ENCODE measurements around the gene MAPT. TPM values are rescaled to one million over a fixed set of nuclear protein-coding genes. Genes with fewer than 3 reads are reported as not detected.
"Not testable (repeated sequence)": the region's sequence is repeated elsewhere in the genome, so short reads cannot be mapped to it uniquely, and the experiment has no call there.

Gene MAPT
- total RNA-seq, 1 experiment from 2014 or later: 0.18 TPM

DNA sequence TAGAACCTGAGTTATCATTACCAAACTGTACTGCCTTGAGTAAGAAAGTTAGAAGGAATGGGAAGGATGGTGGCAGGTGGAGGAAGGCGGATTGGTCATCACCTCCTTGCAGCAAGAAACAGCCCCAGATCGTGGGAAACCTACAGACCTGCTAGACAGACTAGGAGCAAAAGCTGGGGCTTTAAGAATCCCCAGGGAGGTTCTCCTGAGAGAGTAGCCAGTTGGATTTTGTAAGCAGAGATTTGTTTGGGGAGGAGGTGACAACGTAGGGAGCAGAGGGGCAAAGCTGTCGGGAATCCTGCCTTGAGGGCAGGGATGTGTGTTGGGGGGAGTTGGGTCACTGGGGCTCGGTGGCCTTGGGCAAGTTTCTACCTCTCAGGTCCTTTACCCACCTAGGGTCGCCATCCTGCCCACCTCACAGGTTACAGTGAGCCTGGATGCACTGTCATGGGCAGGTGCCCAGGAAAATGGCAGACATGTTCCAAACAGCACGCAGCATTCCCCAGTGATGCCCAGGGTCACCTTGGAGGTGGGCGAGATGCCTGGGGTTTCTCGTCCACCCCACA lies 55.5 kb downstream of the MAPT start:
- no peak for DNase-seq (ENCODE audit: low read depth)

DNA sequence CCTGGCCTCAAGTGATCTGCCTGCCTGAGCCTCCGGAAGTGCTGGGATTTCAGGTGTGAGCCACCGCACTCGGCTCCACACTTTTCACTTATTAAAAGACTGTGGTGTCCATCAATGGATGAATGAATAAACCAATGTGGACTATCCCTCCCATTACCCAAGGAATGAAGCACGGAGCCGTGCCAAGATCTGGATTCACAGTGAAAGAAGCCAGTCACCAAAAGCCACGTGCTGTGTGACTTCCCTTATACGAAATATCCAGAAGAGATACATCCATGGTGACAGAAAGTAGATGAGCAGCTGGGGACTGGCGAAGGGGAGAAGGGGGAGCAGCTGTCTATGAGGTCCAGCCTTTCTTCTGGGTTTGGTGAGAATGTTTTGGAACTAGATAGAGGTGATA lies 56.5 kb downstream of the MAPT start:
- DNase-seq (ENCODE audit: low read depth): no peak

DNA sequence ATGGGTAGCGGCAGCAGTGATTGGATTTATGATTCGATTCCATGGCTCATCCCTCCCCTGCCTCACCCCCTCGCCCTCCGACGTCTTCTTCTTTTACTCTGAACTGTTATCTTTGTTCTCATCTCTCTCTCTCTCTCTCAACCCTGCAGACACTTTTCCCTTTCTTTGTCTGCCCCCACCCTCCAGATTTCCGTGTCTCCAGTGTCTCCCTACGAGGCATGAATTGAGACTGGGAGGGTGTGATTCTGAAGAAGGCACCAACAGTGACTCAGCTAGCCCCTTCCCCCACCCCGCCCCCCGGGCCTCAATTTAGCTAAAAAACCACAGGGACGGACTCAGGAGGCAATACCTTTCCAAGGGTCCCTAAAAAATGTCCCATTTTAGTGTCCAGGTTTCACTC lies 57.0 kb downstream of the MAPT start:
- DNase-seq (ENCODE audit: low read depth): no peak

DNA sequence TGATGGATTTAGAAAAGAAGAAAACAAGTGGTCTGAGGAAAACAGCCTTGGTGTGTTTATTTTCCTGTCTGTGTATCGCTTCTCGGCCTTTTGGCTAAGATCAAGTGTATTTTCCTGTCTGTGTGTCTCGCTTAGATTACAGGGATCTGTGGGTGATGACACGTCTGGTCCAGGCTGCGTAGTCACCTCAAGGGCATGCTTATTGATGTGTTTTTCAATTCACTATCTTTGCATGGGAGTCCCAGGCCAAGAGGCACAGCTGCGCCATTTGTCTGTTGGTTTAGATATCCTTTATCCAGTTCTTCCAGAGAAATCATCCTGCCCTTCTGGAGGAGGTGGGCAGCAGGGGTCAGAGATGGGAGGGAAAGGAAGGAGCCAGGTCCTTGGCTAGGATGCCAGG lies 57.6 kb downstream of the MAPT start:
- no peak for DNase-seq (ENCODE audit: low read depth)

DNA sequence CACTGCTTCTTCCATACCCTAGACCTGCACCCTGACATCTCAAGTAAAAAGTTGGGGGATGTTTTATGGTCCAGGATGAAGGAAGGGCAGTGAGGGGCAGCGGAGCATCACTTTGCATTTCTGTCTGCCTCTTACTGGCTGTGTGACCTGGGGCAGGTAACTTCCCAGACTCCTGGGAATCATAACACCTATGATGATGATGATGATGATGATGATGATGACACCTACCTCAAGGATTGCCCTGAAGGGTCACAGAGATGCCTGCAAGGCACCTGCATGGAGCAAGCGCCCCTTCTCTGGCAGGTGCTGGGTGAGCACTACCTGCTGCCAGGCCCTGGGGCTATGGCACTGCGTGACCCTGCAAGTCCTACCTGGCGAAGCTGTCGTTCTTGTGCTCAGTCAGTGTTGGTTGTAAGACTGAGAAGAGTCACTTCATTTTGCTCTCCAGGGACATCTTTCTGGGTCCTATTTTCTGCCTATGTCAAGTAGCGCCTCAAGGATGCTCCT lies 58.5 kb downstream of the MAPT start:
- no peak for DNase-seq (ENCODE audit: low read depth)

DNA sequence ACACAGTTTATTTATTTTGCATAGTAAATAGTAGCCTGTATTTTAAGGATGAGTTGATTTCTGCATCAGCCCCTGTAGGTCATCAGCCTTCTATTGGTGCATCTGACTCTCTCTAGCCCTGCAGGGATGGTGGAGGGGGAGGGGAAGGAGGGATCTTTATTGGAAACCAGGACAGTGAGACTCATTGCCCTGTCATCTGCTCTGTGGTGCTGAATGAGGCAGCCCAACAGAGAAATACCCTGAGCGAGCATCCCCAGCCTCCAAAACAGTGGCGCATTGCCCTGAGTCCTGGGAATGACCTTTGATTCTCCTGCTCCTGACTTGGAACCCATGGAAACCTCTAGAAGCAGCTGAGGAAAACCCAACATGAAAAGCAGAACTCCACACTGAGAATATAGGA lies 59.2 kb downstream of the MAPT start:
- no peak for DNase-seq (ENCODE audit: low read depth)

DNA sequence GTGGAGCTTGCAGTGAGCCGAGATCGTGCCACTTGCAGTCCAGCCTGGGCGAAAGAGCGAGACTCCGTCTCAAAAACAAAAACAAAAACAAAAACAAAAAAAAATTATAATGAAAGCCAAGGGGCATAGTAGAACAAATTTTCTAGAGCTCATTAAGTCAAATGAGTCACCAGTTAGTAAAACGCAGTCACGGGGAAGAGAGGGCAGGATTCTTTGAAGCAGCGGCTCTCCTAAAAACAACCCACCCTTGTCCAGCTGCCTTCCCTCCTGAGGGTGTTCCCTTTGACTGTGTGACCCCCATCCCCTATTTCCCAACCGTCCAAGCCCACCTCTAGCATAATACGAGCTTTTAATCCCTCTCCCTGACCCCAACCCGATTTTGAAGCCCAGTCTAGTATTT lies 60.6 kb downstream of the MAPT start:
- DNase-seq (ENCODE audit: low read depth): no peak

DNA sequence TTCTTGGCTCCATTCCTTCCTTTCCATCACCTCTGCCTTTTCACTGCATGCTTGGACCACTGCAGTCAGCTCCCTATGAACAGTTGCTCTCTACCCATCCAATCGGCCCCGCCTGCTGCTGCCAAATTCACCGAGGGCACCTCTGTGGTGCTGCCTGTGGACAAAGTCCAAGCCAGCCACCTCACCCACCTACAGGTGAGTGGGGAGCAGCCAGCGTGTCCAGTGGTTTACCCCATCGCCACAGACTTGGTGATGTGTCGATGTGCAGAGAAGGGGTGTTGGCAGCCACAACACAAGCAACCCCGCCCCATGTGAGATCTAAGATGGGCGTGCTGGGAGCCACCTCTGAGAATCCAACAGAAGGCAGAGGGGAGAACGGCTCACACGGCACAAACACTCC lies 61.0 kb downstream of the MAPT start:
- no peak for DNase-seq (ENCODE audit: low read depth)

DNA sequence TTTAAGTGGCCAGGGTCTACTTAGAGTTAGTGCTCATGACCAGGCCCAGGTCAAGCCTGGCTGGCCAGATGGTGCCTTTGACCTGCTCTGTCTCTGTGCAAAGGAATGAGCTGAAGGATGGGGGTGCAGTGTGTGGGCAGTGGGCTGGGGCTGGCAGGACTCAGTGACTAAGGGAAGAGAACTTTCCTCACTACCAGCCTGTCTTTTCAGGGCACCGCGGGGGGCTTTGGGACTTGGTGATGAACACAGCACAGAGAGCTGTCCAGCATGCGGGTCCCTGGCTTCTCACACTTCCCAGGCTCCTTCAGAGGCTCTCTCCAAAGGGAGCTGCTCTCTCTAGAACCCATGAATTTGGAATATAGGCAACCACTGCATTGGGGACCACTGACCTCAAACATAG lies 61.7 kb downstream of the MAPT start:
- no peak for DNase-seq (ENCODE audit: low read depth)

DNA sequence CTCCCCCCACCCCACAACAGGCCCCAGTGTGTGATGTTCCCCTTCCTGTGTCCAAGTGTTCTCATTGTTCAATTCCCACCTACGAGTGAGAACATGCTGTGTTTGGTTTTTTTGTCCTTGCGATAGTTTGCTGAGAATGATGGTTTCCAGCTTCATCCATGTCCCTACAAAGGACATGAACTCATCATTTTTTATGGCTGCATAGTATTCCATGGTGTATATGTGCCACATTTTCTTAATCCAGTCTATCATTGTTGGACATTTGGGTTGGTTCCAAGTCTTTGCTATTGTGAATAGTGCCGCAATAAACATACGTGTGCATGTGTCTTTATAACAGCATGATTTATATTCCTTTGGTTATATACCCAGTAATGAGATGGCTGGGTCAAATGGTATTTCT lies 62.4 kb downstream of the MAPT start:
- DNase-seq (ENCODE audit: low read depth): not testable (repeated sequence)

DNA sequence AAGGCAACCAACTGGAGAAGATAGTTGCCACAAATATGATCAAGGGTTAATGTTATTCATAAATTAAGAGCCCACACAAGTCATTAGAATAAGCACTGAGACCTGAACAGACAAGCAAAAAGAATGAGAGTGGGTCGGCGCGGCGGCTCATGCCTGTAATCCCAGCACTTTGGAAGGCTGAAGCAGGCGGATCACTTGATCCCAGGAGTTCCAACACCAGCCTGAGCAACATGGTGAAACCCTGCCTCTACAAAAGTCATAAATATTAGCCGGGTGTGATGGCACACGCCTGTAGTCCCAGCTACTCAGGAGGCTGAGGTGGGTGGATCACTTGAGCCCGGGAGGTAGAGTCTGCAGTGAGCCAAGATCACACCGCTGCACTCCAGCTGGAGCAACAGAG lies 64.0 kb downstream of the MAPT start:
- no peak for DNase-seq (ENCODE audit: low read depth)

DNA sequence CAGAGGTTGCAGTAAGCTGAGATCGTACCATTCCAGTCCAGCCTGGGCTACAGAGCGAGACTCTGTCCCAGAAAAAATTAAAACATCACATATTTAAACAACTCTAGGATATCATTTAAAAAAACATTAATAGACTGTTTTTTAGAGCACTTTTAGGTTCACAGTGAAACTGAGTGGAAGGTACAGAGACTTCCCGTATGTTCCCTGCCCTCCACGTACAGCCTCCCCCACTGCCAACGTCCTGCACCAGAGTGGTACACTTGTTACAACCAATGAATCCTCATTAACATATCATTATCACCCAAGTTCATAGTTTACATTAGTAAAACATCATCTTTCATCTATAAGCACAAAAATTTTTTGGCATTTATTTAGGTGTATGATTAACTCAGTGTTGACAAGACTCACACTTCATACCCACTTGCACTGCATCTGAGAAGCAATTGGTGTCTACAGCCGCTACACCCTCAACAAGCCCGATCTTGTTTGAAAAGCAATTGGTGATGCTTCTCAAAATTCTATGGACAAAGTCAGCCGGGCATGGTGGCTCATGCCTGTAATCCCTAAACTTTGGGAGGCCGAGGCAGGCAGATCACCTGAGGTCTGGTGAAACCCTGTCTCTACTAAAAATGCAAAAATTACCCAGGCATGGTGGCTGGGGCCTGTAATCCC lies 64.8 kb downstream of the MAPT start:
- no peak for DNase-seq (ENCODE audit: low read depth)

DNA sequence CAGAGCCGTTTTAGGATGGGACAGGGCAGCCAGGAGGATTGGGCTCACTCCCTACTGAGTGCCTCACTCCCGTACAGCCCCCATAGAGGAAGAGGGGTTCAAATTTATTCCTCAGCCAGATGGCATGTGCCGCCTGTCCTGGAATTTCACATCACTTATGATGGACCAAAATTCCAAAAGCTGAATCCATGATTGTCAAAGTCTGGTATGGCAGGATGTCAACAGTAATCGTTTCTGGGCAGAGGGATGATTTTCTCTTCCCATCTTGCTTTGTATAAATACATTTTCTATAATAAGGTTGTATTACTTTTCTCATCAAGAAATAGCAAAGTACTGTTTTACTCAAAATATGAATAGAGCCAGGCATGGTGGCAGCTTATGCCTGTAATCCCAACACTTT lies 66.0 kb downstream of the MAPT start:
- DNase-seq (ENCODE audit: low read depth): no peak

DNA sequence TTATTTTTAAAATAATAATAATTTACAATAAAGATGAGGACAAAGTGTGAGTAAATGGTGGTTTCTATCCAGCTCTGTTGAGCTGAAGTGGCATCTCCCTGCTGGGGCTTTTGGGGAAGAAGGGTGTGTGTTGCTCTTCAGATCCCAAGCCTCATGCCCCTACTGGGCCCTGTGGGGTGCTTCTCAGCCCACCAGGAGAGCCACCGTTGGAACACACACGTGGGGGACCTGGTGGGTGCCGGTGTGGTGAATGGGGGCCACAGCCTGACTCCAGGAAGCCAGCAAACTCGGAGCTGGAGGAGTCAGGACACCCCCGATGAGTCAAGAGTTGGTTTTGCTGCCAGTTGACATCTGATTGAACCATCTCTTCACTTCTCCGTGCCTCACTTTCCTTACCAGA lies 66.9 kb downstream of the MAPT start:
- DNase-seq (ENCODE audit: low read depth): no peak

DNA sequence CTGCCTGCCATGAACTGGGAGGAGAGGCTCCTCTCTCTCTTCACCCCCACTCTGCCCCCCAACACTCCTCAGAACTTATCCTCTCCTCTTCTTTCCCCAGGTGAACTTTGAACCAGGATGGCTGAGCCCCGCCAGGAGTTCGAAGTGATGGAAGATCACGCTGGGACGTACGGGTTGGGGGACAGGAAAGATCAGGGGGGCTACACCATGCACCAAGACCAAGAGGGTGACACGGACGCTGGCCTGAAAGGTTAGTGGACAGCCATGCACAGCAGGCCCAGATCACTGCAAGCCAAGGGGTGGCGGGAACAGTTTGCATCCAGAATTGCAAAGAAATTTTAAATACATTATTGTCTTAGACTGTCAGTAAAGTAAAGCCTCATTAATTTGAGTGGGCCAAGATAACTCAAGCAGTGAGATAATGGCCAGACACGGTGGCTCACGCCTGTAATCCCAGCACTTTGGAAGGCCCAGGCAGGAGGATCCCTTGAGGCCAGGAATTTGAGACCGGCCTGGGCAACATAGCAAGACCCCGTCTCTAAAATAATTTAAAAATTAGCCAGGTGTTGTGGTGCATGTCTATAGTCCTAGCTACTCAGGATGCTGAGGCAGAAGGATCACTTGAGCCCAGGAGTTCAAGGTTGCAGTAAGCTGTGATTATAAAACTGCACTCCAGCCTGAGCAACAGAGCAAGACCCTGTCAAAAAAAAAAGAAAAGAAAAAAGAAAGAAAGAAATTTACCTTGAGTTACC lies 68.0 kb downstream of the MAPT start:
- no peak for DNase-seq (ENCODE audit: low read depth)

DNA sequence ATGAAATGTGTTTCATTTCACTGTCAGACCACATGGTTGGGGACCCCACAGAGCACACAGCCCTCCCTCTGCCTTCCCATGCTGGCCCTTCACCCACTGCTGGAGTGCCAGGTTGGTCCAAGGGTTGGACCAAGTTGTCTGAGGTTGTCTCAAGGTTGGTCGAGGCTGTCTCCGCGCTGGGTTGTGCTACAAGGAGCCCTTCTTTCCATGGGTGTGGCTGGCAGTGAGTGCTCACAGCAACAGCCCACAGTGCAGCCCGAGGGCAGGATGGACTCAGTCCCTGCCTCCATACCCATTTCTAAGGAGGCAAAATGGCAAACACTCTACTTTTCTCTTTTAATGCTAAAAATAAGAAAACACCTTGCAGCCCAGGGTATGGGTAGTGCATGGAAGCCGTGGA lies 68.9 kb downstream of the MAPT start:
- no peak for DNase-seq (ENCODE audit: low read depth)

DNA sequence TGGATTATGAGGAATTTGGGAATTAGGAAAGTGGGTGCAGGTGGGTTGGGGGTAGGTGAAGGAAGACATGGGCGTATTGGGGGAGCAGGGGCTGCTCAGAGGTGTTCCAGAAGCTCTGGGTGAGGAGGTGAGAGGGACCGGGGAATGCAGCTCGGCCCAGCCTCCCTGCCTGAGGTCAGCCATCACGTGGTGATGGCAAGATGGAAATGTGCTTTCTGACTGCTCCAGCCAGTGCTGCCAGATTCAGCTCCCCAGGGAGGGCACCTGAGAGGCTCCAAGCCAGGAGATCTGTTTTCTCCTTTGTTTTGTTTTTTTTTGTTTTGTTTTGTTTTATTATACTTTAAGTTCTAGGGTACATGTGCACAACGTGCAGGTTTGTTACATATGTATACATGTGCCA lies 69.5 kb downstream of the MAPT start:
- no peak for DNase-seq (ENCODE audit: low read depth)

DNA sequence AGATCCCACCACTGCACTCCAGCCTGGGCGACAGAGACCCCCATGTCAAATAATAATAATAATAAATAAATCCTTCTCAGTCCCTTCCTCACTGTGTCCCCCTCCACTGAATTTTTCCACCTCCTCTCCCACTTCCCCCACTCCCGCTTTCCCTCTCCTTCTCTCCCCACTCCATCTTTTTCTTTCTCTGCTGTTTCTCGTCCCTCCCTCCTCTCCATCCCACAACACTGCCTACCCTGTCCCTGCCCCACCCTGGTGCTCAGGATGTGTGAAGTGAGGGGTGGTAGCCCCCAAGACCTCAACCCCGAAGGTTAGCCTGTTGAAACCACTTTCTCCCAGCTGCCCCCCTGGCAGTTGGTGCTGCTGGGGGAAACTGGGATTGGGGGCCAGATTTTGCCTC lies 70.3 kb downstream of the MAPT start:
- no peak for DNase-seq (ENCODE audit: low read depth)

DNA sequence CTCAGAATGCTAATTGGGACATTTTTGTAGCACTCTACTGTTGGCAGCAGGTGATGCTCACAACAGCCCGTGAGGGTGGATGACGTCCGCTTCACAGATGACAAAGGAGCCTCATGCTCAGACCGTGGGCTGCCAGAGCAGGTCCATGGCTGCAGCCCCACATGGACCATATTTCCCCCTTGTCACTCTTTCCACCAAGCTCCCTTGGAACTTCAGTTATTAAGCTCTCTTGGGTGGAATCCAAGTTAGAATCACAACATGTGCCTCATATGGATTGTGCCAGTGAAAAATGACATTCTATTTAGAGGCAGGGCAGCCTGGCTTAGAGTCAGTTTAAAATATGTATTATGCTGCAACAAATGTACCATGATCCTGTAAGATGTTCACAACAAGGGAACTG lies 71.5 kb downstream of the MAPT start:
- no peak for DNase-seq (ENCODE audit: low read depth)

DNA sequence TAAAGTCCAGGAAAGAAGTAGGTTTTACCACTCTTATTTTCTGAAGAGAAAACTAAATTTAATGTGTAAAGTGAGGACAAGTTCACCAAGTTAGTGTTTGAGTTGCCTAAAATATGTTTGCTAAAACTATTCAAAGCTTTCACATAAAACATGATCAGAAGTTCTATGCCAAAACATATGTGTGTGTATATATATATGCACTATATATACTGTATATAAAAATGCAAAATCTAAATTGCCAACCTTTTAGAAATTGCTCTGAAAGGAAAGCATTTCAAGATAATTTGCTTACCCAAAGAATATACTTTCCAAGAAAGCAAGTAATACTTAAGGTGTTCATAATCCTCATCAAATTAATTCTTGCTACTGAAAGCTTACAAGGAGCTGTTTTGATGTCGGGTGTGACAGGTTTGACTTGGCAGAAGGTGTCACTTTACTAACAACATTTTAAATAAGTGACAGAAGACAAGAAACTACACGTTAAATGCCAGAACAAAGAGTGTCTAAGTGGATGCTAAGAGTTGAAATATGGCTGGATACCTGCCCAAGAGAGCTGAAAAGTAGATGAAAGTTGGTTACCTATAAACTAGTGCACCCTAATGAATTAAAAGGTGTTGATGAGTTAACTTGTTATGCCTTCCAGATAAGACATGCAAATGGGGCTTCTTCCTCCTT lies 72.4 kb downstream of the MAPT start:
- DNase-seq (ENCODE audit: low read depth): no peak

DNA sequence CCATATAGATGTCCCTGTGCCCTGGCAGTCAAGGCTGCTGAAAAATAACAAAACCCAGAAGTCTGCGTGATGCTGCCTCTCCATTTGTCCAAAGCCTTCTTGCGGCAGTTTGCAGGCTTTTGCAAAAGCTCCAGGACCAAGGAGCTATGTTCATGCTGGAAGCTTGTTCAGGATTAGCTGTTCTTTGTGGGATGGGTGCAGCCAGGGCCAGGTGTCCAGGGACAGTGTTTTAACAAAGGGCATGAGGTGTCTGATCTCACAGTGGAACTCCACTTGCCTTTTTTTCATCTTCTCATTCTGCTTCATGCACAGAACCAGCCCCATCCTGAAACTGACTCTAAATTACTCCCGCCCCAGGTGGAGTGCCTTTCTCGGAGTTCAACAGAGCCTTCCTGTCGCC lies 73.0 kb downstream of the MAPT start:
- no peak for DNase-seq (ENCODE audit: low read depth)

DNA sequence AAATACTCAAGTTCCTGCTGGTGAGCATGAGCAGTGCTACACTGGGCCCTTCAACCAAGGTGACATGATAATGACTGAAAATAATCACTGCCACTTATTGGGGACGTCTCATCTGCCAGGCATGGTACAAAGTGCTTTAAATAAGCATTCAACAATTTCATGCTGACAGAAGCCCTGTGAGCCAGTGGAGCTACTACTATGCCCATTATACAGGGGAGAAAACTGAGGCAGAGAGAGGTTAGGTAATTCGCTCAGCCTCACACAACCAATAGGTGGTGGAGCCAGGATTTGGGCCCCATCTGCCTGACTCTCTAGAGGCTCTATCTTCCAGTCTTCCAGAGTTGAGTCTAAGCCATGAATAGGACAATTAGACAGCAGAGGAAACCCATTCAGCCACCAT lies 74.4 kb downstream of the MAPT start:
- DNase-seq (ENCODE audit: low read depth): no peak

All from HT1080 (cell line).